Inflammatory macrophage treated with lipopolysaccharide for 1 hour (primary cell): ENCODE data around the gene JUNB.

Source experiments
- DNase-seq, 2 donors: peaks; one replicate each; pipeline ENCODE4 v3.0.0-alpha.2; 2020 to 2022

The JUNB gene

DNA sequence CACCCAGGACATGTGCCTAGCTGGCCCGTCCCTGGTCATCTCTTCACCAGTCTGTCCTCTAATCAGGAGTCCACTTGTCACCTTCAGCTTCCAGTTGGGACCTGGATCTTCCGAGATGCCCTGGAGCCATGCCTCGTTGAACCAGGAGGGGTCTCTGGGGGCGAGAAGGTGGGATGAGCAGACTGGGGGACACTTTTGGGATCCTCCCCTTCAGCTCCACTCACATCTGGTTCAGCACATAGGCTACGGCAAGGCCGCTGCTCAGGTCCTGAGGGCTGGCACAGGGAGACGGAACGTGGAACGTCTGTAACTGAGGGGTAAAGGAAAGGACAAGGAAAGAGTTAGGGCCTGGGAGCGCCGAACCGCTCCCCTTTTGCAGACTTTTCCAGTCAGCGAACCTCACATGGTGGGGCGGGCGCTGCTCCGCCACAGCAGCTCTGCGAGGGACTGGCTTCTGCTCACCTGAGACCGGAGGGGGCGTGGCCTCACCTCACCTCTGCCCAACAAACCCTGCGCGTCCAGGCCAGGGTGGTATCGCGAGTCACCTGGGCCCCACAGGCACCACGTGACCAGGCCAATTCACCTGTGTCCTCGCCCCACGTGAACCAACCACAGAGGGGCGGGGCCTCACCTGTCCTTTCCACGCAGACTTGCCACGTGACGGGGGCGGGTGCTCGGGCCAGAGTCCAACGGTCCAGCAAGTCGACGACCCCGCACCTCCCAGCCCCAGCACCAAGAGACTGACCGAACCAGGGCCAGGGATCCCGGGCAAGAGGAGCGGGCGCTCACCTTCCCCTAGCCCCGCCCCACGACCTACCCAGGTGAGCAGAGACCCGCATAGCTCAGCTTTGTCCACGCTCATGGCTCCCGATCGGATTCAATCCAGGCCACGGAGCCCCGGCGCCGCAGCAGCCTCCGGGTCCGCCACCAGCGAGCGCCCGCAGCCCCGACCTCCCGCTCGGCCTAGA, 16.4 kb upstream of the JUNB start, which contains the start of gene HOOK2:
Gene HOOK2 (minus strand): TSS at position 965 of the 968 bp plus-strand sequence. CDS start 103 bp downstream, at position 862.
- no peak for DNase-seq

DNA sequence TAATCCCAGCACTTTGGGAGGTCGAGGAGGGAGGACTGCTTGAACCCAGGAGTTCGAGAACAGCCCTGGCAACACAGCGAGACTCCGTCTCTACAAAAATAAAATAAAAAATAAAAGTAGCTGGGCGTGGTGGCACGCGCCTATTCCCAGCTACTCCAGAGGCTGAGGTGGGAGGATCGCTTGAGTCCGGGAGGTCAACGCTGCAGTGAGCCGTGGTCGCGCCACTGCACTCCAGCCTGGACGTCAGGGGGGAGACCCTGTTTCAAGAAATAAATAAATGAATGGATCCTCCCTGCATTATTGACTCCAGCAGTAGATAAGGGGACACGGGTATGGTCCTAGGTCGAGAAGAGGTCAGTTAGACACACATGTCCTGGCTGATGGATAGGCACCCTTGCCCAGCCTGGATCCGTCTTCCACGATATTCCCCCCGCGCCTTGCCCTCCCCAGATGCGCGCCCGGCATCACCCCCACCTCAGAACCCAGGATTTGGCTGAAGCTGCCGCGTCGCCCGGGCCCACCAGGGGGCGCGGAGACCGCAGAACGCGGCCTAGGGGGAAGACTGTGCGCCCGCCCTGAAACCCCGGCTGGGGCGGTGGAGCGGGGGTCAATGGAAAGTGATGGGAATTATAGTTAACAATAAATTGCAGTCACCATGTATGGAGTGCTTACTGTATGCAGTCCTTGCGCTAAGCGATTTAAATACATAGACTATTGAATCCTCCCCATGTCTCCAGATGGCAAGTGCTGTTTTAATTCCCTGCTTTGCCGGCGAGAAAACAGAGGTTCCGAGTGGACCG, 13.9 kb upstream of the JUNB start:
- DNase-seq = peak; percentile 57 to 91

DNA sequence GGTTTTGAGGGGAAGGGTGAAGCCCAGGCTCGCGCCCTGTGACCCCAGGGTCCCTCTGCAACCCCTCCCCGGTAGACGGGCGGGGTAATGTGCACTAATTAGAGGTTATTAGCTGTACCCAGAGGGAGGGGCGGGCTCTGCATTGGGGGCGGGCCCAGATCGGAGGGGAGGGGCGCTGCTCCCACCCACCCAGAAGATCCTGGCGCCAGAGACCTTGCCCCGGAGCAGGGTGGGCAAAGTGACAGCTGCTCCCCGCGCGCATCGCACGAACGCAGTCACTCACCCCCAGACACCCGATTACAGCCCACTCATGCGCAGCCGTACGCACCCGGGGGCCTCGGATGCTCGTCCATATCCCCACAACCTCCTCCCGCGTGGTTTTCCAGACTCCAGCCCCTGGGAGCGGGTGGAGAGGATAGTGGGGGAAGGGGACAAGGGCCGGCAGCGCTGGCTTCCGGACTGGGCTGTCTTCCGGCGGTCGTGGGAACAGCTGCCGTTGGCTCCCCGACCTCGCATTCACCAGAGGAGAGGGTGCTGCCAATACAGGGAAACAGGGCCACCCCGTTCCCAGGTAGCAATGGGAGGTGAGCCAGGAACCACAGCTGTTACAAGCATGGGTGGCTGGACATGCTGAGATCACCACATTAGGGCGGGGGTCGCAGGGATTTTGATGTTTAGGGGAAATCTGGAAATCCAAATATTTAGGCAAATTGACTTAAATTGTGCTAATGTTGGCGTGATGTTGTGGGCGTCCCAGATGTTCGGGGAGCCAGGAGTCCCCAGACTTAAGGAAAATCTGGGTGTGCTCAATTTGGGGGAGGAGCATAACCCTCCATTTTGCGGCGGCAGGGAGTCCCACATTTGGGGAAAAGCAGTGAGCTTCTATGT, 13.0 kb upstream of the JUNB start:
- DNase-seq = no peak

DNA sequence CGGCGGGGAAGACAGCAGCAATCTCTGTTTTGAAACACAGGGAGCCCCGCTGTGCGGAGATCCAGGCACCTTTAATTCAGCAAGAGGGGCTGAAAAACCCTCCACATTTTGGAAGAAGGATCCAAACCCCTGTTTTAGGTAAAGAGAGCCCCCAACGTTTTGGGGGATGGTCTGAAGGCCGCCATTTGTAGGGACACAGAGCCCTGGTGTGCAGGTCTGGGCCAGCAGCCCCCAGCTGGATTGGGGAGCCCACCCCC, 12.5 kb upstream of the JUNB start:
- no peak for DNase-seq

DNA sequence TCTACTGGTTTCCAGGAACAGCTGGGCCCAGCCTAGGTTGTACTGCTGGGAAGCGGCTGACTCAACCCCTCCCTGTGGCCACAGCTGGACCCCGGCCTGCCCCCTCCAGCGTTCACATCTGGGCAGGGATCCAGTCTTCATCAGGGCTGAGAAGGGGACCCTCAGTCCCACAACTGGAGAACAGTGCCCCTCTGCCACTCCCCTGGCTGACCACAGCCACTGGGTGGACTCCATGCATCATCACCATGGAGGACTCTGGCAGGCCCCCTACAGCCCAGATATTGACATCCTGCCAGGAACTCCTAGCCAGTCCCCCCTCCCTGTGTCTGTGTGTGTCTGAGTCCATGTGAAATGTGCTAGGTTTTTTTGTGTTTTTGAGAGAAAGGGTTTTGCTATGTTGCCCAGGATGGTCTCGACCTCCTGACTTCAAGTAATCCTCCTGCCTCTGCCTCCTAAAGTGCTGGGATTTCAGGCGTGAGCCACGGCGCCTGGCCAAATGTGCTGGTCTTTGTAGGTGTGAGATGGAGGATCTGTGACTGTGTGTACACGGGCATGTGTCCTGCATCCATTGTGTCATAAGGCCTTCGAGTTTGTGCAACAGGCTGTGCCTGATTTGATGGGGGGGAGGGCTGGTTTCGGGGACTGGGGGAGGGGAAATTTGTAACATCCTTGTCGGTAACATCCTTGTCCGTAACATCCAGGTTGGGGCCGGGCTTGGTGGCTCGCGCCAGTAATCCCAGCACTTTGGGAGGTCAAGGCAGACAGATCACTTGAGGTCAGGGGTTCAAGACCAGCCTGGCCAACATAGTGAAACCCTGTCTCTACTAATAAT, 11.9 kb upstream of the JUNB start:
- no peak for DNase-seq

DNA sequence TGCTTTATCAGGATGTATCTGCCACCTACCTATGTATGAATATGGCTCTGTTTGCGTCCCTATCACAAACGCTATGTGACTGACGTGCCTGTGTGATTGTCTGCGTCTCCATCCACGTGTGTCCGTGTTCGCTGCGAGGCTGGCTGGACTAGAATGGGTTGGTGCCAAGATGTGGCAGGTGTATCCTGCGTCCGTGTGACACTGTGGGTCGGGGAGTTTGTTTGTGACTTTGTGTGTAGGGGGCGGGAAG, 9.2 kb upstream of the JUNB start:
- no peak for DNase-seq

DNA sequence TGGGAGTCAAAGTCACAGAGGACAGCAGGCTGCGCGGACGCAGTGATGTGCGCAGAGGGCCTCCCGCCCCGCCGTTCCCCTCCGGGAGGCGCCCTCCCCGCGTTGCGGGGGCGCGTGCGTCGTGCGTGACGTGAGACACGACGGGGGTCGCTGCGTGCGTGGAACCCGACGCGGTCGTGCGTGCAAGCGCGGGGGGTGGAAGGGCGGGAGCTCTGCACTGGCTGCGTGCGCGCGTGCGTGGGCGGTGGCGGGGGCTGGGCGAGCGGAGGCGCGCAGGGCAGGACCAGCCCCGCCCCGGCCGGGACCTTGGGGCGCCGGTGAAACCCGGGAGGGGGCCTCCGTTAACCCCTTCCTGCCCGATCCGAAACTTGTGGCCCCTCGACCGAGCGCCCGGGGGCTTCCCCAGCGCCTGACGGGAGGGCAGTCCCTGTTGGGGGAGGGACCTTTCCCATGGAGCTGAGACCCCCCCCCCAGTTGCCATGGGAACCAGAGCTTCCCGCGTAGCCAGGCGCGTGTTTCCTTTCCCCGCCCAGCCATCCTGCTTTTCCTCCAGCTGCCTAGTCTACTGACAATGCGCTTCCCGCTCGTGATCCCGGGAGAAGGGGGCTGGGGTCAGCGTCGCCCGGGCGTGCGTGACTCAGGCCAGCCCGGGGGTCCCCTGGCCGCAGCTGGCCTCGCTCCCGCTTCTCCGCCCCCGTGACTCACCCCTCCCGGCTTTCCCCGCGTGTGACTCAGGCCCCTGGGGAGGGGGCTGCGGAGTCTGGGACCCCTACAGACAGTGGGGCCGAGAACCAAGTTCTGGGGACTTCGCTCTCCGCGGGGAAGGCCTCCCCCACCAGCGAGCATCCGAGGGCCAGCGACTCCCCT, 8.6 kb upstream of the JUNB start:
- DNase-seq = peak; percentile 41 to 56

DNA sequence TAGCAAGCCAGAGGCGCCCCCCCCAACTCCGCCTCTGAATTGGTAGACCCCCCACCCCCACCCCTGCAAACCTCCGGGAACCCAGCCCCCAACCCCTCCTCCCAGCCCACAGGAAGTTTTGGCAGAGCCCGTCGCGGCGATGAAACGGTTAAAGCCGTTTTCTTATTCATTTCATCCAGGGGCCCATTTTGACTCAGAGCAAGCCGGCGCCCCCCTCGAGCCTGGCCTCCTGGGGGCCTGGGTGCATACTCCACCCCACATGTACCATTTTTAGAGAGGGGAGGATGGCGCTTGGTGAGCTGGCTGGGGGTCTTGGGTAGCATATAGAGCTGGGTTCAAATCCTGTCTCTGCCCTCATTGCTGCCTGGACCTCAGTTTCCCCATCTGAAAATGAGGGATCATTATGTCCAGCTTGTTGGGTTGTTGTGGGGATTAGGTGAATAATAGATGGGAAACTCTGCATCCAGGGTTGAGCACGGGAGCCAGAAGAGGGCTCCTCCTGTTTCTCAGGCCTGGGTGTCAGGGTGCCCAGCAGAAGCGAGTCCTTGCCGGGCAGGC, 7.9 kb upstream of the JUNB start:
- no peak for DNase-seq

DNA sequence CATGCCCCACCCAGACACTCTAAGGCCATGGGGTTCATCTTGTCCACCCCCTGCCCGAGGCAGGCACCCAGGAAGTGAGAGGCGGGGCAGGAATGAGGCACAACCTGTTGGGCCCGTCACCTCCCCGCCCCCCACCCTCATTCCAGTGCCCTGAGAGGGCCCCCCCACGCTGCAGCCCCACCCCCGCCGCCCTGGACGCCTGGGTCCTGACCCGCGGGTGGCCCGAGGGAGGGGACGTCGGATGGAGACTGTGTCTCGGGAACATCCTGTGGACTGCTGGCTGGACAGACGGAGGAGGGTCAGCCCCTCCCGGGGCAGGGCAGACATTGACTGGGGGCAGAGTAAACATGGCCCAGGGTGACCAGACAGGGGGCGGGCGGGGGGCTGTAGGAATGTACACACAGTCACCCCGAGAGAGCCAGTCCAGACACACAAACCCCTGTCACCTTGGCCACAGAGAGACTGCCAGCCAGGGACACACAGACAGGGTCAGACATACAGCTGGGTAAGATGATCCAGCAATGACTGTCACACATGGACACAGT, 7.4 kb upstream of the JUNB start:
- DNase-seq = peak in 1 of 2 donors; percentile 9

DNA sequence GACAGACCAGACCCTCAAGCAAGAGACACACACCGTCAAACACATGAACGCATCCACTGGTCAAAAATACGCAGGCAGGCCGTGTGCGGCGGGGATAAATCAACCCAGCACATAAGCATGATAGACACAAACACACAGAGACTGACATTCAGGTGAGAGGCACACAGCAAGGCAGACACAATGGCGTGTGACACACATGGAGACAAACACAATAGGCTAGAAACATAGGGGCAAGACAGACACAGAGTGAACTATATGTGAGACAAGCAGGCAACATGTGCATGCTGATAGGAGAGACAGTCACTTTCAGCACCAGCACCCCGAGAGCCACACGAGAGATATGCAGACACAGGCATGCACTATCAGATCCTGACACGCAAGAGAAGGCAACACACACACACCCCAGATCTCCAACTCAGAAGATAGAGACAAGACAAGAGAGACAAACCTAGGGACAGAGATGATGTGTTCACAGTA, 6.9 kb upstream of the JUNB start:
- DNase-seq = peak in 1 of 2 donors; percentile 4

DNA sequence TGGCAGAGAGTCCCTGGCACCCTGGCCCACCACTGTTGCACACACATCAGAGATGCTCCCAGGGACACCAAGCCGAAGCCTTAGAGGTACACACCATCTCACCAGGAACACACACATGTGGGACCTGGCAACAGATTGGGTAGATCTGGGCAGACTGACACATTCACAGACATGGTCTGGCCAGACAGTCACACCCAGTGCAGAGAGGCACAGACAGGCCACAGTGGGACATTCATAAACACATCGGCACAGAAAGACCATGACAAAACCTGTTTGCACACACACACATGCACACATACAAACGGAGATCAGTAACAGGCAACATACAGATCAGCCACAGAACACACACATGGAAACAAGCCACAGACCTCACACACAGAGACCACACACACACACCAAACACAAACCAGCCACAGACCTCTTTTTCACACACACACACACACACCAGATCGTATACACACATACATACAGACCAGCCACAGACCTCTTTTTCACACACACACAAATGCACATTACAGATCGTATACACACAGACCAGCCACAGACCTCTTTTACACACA, 6.3 kb upstream of the JUNB start:
- DNase-seq = peak in 1 of 2 donors; percentile 6

DNA sequence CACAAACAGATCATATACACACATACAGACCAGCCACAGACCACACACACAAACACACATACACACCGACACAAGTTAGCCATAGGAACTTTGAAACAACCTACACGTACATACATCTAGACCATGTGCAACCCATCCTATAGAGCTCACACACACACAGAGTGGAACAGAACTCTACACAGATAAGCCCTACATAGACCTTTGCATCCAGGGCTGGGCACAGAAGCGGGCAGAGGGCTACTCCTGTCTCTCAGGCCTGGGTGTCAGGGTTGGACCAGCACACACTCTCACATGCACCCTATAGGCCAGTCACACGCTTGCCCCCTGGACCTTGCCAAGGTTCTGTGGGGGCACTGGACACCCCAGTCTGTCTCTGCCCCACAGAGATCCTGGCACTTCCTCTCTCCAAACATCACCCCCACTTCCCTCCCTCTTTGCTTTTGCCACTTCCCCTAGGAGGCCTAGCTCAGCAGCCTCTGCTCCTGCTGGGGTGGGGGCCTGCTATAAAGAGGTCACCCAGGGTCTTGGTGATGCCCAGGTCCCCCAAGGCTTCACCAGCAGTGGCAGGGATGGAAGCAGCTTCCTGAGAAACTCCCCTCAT, 5.8 kb upstream of the JUNB start:
- peak; percentile 66 to 70 for DNase-seq

DNA sequence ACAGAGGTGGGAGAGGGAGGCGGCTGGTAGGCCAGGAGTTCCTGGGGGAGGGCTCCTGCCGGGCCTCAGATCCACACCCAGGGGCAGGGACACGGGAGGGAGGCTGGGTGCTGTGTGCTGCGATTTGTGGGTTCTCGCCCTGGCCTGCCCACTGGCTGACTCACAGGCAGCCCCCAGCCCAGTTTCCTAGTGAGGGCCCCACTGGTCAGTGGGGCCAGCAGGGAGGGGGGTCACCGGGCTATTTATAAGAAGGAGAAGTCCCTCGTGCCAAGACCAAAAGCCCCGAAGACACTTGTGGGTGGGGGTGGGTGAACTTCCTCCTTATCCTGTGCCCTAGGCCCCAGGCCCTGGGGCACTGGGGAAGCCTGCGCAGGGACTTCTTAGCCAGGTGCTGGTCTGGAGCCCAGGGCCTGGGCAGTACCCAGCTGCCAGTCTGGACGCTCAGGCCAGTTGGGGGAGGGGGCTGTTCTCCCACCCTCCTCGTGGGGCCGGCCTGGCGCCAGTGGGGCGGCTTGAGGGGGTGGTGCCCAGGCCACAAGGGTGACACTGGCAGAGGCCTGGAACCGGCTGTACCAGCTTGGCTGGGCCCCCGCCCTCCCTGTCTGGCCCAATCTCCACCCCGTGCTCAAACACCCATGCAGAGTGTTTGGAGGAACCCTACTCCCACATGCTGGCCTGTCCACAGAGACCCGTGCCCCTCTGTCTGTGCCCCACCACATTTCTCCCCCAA, 5.0 kb upstream of the JUNB start:
- peak; percentile 86 to 97 for DNase-seq

DNA sequence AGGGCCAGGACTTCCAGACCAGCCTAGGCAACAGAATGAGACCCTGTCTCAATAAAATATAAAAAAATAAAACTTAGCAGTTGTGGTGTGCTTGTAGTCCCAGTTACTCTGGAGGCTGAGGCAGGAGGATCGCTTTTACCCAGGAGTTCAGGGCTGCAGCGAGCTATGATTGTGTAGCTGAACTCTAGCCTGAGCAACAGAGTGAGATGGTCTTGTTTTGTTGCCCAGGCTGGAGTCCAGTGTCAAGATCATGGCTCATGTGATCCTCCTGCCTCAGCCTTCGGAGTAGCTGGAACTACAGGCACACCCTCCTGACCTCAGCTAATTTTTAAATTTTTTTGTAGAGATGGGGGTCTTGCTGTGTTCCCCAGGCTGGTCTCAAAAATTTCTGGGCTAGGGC, 4.3 kb upstream of the JUNB start:
- no peak for DNase-seq

DNA sequence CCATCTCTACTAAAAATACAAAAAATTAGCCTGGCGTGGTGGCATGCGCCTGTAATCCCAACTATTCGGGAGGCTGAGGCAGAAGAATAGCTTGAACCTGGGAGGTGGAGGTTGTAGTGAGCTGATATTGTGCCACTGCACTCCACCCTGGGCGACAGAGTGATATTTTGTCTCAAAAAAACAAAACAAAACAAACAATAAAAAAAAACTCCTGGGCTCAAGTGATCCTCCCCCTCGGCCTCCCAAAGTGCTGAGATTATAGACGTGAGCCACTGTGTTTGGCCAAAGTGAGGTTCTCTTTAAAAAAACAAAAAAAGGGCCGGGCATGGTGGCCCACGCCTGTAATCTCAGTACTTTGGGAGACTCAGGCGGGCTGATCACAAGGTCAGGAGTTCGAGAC, 3.8 kb upstream of the JUNB start:
- no peak for DNase-seq

DNA sequence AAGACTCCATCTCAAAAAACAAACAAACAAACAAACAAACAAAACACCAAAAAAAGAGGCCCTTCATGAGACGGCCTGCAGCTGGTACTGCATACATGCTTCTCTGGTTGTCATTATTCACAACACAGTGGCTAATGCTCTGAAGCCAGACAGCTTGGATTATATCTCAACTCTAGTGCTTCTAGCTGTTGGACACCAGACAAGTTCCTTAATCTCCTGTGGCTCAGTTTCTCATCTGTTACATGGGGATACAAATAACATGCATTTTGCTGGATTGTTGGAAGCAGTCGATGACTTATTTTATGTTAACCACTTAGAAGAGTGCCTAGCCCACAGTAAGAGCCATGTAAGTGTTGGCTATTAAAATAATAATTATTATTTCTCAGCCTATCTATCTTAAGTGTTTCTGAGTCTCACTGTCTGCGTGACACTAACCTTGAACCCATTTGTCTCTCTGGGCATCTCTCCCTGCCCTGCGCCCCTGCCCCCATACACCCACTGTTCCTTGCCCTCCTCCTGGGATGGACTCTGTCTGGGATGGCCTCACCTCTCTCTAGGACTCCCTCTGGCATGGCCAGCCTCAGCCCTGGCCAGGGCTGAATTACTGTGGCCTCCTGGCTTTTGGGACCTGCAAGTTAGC, 3.1 kb upstream of the JUNB start:
- peak in 1 of 2 donors; percentile 17 for DNase-seq

DNA sequence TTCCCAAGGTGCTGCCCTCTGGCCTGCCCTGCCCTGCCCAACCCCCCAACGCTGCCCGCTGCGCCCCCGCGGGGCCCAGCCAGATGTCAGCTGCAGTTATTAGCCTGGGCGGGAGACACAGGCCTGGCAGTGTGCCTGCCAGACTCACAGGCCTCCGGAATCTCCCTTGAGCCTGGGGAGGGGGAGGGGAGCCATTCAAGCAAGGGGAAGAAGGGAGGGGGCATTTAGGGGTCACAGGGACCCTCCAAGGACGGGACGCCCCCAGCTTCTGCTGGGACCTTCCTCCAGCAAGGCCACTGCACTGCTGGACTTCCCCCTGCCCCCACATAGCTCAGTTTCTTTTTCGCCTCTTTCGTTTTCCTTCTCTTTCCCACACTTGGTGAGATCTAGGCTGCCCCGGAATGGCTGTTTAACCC, 2.6 kb upstream of the JUNB start:
- peak; percentile 91 to 97 for DNase-seq

DNA sequence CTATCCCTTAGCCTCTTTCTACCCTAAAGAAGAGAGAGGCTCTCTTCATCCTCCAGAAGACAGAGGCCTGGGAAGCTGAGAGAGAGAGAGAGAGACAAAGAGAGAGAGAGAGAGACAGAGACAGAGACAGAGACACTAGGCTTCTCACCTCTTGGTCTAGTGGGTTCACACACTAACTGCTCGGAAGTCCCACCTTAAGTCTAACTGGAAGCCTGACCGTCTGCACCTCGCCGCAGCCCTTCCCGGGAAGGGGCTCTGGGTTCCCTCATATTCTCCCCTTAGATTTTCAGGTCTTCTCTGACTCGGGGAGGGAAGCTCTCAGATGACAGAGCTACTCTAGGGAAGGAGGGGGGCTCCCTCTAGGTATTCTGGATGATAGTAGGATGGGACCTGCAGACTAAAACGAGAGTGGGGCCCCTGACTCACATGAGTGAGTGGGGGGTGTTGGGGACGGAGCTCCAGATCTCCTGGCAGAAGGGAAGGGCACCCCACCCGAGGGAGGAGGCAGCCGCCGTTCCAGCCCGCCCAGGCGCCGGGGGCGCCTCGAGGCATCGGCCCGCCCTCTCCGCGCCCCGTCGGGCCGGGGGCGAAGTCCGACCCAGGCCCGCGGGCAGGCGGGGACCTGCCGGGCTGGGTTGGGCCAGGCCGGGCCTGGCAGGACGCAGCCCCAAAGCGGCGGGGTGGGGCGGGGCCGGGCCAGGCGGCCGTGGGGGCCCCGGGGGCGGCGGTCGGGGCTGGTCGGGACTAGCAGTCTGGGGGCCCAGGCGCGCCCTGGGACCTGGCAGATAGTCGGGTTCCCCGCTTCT, 2.0 kb upstream of the JUNB start:
- peak in 1 of 2 donors; percentile 51 for DNase-seq
